ENCODE measurements around the gene DNLZ.

The DNLZ gene

DNA sequence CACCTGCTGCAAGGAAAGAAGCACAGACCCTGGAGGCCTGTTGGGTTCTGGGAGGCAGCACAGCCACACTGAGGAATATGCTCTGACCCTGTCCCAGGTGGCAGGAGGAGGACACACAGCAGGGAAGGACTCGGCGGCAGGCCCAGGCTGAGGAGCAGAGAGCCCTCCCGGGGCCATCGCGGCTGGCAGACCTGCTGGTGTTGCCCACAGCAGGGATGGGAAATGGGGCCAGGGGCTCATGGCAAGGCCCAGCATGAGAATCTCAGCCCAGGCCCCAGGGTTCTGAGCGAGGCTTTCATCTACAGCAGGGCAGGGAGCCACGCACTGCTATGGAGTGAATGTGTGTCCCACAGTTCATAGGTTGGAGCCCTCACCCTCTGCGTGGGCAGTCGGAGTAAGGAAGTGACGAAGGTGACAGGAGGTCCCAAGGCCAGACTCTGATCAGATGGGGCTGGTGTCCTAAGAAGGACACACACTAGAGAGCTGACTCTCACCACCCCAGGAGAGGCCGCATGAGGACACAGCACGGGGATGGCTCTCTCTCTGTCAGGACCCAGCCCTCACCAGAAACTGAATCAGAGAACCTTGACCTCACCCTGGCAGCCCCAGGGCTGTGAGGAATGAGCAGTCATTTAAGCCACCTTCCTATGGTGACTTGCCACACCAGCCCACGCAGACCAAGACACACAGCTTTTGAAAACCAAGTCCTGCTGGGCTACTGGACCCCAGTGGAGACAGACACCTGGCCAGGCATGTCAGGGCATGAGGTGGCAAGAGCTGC lies 46.5 kb downstream of the DNLZ start:
- DNase-seq (ENCODE audit: low read depth), result no peak
- H3K4me3 ChIP-seq (ENCODE audit: control insufficient read depth, low read depth, low read length), result no peak overlapping the region
- no peak for TF ChIP-seq CTCF (IDR thresholded peaks at IDR 0.05; ENCODE audit: control insufficient read depth, insufficient read depth, low read depth, low read length, missing control alignments)

GRCh38 chr9:136316271-136316751 lies 47.2 kb downstream of the DNLZ start:
- H3K4me3 ChIP-seq (ENCODE audit: control insufficient read depth, low read depth, low read length), result no peak overlapping the region
- no peak for TF ChIP-seq CTCF (IDR thresholded peaks at IDR 0.05; ENCODE audit: control insufficient read depth, insufficient read depth, low read depth, low read length, missing control alignments)

DNA sequence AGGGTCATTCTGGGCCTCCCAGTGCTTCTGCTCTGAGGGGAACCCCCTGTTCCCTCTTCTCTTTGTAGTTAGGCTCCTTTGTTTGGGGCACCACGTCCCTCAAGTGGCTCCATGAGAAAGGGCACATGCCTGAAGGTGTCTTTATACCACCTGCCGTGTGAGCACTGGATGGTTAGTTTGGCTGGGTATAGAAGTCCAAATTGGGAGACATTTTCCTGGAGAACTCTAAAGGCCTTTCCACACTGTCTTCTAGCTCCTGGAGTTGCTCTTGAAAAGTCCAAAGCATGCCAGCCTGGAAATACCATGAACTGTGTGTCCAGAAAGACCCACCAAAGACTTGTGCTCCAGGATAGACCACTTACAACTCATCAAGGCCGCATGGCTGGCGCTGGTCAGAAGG lies 48.6 kb downstream of the DNLZ start:
- no peak for TF ChIP-seq CTCF (IDR thresholded peaks at IDR 0.05; ENCODE audit: control insufficient read depth, insufficient read depth, low read depth, low read length, missing control alignments)
- no peak overlapping the region for H3K4me3 ChIP-seq (ENCODE audit: control insufficient read depth, low read depth, low read length)
- no peak for DNase-seq (ENCODE audit: low read depth)

More at GRCh38 chr9:136316271-136316751, 47.2 kb downstream of the DNLZ start:
- DNase-seq (ENCODE audit: low read depth), result no peak

GRCh38 chr9:136314056-136314416 lies 49.5 kb downstream of the DNLZ start:
- no peak for DNase-seq (ENCODE audit: low read depth)
- no peak overlapping the region for H3K4me3 ChIP-seq (ENCODE audit: control insufficient read depth, low read depth, low read length)
- no peak for TF ChIP-seq CTCF (IDR thresholded peaks at IDR 0.05; ENCODE audit: control insufficient read depth, insufficient read depth, low read depth, low read length, missing control alignments)

DNA sequence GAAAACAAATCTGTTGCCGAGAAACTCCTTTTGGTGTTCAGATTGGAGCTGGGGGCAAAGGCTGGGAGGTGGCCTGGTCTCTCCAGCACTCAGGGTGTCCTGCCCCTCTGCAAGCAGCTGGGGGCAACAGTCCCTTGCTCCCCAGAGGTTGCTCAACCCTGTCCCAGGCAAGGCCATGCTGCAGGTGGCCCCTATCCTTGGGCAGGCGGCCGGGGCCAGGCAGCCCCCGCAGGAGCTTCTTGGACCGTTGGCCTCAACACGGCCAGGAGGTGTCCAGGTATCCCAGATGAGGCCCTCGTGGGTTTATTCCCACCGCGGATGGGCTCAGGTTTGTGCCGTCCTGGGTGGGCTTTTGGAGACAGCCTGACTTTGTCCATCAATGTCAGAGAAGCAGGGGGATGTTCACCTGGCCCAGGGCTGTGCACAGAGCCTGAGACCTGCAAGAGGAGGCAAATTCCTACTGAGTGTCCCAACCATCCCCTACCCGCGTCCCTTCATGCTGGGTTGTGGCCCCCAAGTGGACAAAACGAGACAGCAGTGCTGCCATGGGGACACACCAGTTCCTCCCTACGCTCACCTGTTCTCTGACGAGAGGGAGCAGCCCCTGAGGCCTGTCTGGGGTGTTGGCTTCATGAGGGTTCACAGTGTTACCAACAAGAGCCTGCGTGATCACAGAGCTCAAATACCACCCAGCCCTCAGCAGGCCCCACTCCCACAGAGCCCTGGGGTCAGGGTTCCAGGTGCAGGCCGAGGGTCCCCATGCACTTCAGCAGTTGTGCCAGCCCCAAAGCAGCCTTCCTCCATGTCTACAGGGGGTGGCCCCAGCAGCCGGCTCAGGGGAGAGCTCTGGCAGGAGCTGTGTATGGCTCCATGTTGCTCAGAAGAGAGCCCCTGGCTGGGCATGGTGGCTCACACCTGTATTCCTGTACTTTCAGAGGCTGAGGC lies 50.2 kb downstream of the DNLZ start:
- no peak for DNase-seq (ENCODE audit: low read depth)
- H3K4me3 ChIP-seq (ENCODE audit: control insufficient read depth, low read depth, low read length), result no peak overlapping the region
- TF ChIP-seq CTCF (IDR thresholded peaks at IDR 0.05; ENCODE audit: control insufficient read depth, insufficient read depth, low read depth, low read length, missing control alignments), result no peak

DNA sequence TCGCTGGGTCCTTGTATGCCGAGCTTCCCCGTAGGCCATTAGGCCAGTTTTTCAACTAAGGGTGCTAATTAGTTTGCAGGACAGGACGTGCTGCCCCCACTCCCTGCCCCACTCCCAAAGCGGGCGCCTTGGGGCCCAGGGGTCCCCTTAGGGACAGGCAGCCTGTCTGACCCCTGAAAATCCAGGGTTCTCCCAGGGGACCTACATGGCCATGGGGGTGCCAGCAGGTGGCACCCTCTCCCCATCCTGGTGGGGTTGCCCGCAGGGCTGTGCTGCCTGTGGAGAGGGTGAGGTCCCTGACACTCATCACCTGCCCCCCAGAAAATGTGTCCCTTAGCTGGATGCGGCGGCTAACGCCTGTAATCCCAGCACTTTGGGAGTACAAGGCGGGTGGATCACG lies 51.1 kb downstream of the DNLZ start:
- H3K4me3 ChIP-seq (ENCODE audit: control insufficient read depth, low read depth, low read length), result no peak overlapping the region
- TF ChIP-seq CTCF (IDR thresholded peaks at IDR 0.05; ENCODE audit: control insufficient read depth, insufficient read depth, low read depth, low read length, missing control alignments), result peak; percentile 88
- DNase-seq (ENCODE audit: low read depth), result no peak

Data from AG09309 (cell line).